SU-DHL-6 (cell line): ENCODE measurements around the gene HS6ST2.
"Not testable (repeated sequence)": the region's sequence is repeated elsewhere in the genome, so short reads cannot be mapped to it uniquely, and the experiment has no call there.

ENCODE experiments used
- H2AFZ ChIP-seq: fragments of 200-600 bp; sonication (generic); 2 replicates; pipeline ENCODE4 v1.6.1; 2014; ENCODE audit warnings: low read depth, mild to moderate bottlenecking, moderate library complexity, mixed read lengths, antibody characterized with exemption, low read length; ENCODE audit not compliant: severe bottlenecking
- H3F3A ChIP-seq: fragments of 200-600 bp; shearing (Covaris generic); 2 replicates; pipeline ENCODE4 v1.6.0; 2016; ENCODE audit warnings: antibody characterized with exemption, mild to moderate bottlenecking; ENCODE audit not compliant: insufficient read depth
- H3K27ac ChIP-seq: fragments of 200-600 bp; sonication (generic); 2 replicates; pipeline ENCODE4 v1.5.1; 2016; ENCODE audit warnings: low read depth, mild to moderate bottlenecking, low read length, moderate library complexity, mixed read lengths
- H3K27me3 ChIP-seq: fragments of 200-600 bp; sonication (generic), shearing (Covaris generic); 2 replicates; pipeline ENCODE4 v1.6.0; 2014; ENCODE audit warnings: mild to moderate bottlenecking, low read length
- H3K36me3 ChIP-seq: fragments of 200-600 bp; sonication (generic); 2 replicates; pipeline ENCODE4 v1.6.1; 2014; ENCODE audit warnings: mild to moderate bottlenecking, low read length, mixed read lengths
- H3K4me2 ChIP-seq: fragments of 300-600, 200-600 bp; shearing (Covaris generic), sonication (generic); 2 replicates; pipeline ENCODE4 v1.6.0; 2014; ENCODE audit warnings: low read length, low read depth, mild to moderate bottlenecking; ENCODE audit not compliant: poor library complexity, severe bottlenecking
- H3K4me3 ChIP-seq: fragments of 200-600 bp; sonication (generic); 2 replicates; pipeline ENCODE4 v1.5.1; 2014; ENCODE audit warnings: antibody characterized with exemption, low read length, mild to moderate bottlenecking, mixed read lengths; ENCODE audit not compliant: insufficient read depth, poor library complexity, severe bottlenecking
- H3K79me2 ChIP-seq: fragments of 200-600 bp; sonication (generic); 2 replicates; pipeline ENCODE4 v1.6.1; 2014; ENCODE audit warnings: mild to moderate bottlenecking, low read length, moderate library complexity; ENCODE audit not compliant: insufficient read depth
- H3K9ac ChIP-seq: fragments of 200-600 bp; sonication (generic); 2 replicates; pipeline ENCODE4 v1.7.0; 2014; ENCODE audit warnings: mild to moderate bottlenecking, low read length
- H3K9me2 ChIP-seq: fragments of 200-600 bp; sonication (generic); replicated peaks from 2 replicates; pipeline ENCODE4 v1.6.1; 2014; ENCODE audit warnings: low read length; ENCODE audit not compliant: insufficient read depth
- H3K9me3 ChIP-seq: fragments of 200-600 bp; sonication (generic); 2 replicates; pipeline ENCODE4 v1.6.1; 2014; ENCODE audit warnings: low read length, mixed read lengths; ENCODE audit not compliant: insufficient read depth
- H4K20me1 ChIP-seq: fragments of 200-600 bp; sonication (generic); 2 replicates; pipeline ENCODE4 v1.6.1; 2014; ENCODE audit warnings: low read depth, mild to moderate bottlenecking, antibody characterized with exemption, low read length, moderate library complexity, mixed read lengths
- EZH2phosphoT487 ChIP-seq: fragments of 200-600 bp; sonication (generic), shearing (Covaris generic); conservative IDR thresholded peaks from 2 replicates; pipeline ENCODE4 v1.6.1; 2018; ENCODE audit warnings: mild to moderate bottlenecking, antibody characterized with exemption, low read length, moderate library complexity, mixed read lengths
- TF ChIP-seq, protein P1 (sequence below): fragments of 200-600 bp; sonication (generic); IDR thresholded peaks from one replicate; pipeline ENCODE4 v1.5.1; 2017; ENCODE audit warnings: antibody characterized with exemption, mild to moderate bottlenecking, low read length, moderate library complexity; ENCODE audit not compliant: insufficient read depth, poor library complexity, severe bottlenecking

The HS6ST2 gene

DNA sequence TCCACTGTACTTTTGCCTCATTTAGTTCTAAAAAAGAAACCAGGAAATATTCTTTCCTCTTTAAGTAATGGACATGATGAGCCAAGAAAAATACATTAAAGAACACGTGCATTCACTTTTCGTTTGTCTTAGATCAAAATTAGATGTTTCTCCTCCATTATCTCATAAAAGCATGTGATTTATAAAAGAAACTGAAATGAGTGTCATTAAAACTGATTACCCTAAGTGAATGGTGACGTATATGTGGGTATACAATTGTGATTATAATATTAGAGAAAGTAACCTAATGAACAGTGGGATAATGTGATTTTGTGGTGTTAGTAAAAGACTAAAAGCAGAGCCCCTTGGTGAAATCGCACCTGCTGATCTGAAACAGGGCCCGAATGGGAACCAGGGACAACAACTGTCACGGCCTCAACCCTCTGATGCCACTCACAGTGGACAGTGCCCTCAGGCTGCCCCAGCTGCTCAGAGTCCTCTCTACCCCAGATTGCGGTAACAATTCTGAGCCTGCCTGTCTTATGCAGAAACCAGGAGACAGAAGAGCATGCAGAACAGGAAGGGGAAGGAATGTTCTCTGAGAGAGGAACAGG, 25.7 kb upstream of the HS6ST2 start:
- Histone ChIP-seq H3K79me2 (no peaks in the 10 kb centered on the region), H3K9me3 (no peaks in the 10 kb centered on the region), H4K20me1 (no peaks in the 10 kb centered on the region), H3F3A (no peaks in the 10 kb centered on the region), H3K36me3 (no peaks in the 10 kb centered on the region), H3K9ac (no peak overlapping the region), H2AFZ (no peak overlapping the region), H3K4me2 (no peak overlapping the region), H3K27me3 (no peaks in the 10 kb centered on the region), H3K4me3 (no peak overlapping the region), H3K27ac (no peak overlapping the region), H3K9me2 (no peaks in the 10 kb centered on the region)
- TF ChIP-seq, protein P1, sequence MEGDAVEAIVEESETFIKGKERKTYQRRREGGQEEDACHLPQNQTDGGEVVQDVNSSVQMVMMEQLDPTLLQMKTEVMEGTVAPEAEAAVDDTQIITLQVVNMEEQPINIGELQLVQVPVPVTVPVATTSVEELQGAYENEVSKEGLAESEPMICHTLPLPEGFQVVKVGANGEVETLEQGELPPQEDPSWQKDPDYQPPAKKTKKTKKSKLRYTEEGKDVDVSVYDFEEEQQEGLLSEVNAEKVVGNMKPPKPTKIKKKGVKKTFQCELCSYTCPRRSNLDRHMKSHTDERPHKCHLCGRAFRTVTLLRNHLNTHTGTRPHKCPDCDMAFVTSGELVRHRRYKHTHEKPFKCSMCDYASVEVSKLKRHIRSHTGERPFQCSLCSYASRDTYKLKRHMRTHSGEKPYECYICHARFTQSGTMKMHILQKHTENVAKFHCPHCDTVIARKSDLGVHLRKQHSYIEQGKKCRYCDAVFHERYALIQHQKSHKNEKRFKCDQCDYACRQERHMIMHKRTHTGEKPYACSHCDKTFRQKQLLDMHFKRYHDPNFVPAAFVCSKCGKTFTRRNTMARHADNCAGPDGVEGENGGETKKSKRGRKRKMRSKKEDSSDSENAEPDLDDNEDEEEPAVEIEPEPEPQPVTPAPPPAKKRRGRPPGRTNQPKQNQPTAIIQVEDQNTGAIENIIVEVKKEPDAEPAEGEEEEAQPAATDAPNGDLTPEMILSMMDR, result no peak
- TF ChIP-seq EZH2phosphoT487, result no peak

GRCh38 chrX:132983496-132983895, 25.1 kb upstream of the HS6ST2 start:
- no peak overlapping the region for H3K27ac ChIP-seq
- TF ChIP-seq, protein P1, result no peak
- no peak for TF ChIP-seq EZH2phosphoT487
- H3K4me2 ChIP-seq, result no peak overlapping the region

DNA sequence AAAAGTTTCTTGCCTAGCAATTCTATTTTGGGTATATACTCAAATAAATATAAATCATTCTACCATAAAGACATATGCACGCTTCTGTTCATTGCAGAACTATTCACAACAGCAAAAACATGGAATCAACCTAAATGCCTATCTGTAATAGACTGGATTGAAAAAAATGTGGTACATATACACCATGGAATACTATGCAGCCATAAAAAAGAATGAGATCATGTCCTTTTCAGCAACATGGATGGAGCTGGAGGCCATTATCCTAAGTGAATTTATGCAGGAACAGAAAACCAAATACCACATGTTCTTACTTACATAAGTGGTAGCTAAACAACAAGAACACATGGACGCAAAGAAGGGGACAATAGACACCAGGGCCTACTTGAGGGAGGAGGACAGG, 21.6 kb upstream of the HS6ST2 start:
- not testable (repeated sequence) for H3K27ac ChIP-seq, H4K20me1 ChIP-seq, H3F3A ChIP-seq, H2AFZ ChIP-seq, H3K9ac ChIP-seq, H3K79me2 ChIP-seq, H3K4me2 ChIP-seq, H3K9me2 ChIP-seq, H3K4me3 ChIP-seq, H3K27me3 ChIP-seq, H3K9me3 ChIP-seq, H3K36me3 ChIP-seq

More at GRCh38 chrX:132983496-132983895, 25.1 kb upstream of the HS6ST2 start:
- Histone ChIP-seq H3K36me3 (no peaks in the 10 kb centered on the region), H3K4me3 (no peak overlapping the region), H3K9ac (no peak overlapping the region), H4K20me1 (no peaks in the 10 kb centered on the region), H3K27me3 (no peaks in the 10 kb centered on the region), H3K9me3 (no peaks in the 10 kb centered on the region), H2AFZ (no peak overlapping the region), H3K79me2 (no peaks in the 10 kb centered on the region), H3F3A (no peaks in the 10 kb centered on the region), H3K9me2 (no peaks in the 10 kb centered on the region)

DNA sequence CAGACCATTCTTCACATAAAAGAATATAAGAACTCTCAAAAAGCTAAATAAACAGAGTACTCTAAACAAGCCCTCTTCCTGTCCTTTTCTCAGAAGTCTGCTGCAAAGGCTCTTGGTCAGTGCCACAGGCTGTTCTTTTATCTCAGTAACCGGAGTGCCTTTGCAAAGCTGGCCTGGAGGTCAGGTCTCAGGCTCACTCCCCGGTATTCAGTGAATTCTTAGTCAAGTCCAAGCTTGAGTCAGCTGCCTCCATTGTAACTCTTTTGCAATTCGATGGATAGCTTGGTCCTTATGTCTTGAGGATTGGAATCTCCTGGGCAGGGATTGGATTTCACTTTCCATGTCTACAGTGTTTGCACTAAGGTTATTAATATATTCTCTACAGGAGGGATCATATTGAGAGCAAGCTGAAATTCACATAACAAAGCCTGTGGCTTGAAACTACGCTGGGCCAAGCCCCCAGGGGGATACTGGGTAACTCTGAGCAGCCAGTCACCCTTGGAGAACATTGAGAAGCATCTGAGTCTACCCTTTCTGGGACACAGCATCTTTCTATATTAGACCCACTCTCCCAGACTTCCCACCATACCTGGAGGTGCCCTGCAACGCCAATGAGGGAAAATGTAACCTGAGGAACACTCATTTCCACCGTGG, 10.0 kb upstream of the HS6ST2 start:
- TF ChIP-seq, protein P1, result no peak
- no peak for TF ChIP-seq EZH2phosphoT487
- no peak overlapping the region for H3K4me3 ChIP-seq

More for the DNA sequence above, 10.0 kb upstream of the HS6ST2 start:
- Histone ChIP-seq H3K9me2 (no peaks in the 10 kb centered on the region), H4K20me1 (no peaks in the 10 kb centered on the region), H3K36me3 (no peaks in the 10 kb centered on the region), H3K4me2 (no peak overlapping the region), H3K79me2 (no peaks in the 10 kb centered on the region), H3K9ac (no peak overlapping the region), H3K27me3 (no peaks in the 10 kb centered on the region), H3K9me3 (no peaks in the 10 kb centered on the region), H2AFZ (no peak overlapping the region), H3K27ac (no peak overlapping the region), H3F3A (no peaks in the 10 kb centered on the region)
